HG02884 (cell line): ENCODE data around the gene SIM2.

ENCODE experiments used
- ATAC-seq: cut with Tn5 transposase; IDR thresholded peaks from one replicate; pipeline ENCODE4 v1.9.1; 2021; ENCODE audit warnings: mild to moderate bottlenecking, moderate library complexity; ENCODE audit not compliant: unreplicated experiment

Gene SIM2

DNA sequence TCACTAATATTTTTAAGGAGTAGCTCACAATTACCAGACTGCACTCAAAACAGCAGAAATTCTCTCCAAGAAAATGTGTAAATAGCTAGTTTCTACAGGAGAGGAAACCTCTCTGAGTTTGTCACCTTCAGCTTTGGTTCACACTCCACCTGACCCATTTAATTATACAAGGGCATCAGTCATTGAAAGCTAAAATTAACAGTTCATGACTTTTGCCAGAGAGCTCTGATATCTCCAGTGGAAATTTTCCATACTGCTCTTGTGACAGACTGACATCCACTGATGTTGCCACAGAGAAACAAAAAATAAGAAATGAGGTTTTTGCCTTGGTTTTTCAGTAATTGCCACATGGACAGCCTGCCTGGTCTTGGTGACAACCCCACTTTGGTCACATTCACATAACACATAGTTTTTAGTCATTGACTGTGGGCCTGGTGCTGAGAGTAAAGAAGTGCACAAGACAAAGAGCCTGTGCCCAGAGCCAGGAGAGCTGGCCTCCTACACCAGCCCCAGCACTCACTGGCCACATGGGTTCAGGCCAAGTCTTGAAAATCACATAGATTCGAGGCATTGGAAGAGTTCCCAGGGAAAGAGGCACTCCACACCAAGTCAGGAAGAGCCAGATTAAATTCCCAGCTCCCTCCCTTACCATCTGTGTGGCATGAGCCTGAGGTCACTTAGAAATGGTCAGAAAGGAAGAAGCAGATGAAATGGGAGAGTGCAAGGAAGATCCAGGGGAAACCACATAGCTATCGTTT lies 13.8 kb upstream of the SIM2 start:
- no peak for ATAC-seq

DNA sequence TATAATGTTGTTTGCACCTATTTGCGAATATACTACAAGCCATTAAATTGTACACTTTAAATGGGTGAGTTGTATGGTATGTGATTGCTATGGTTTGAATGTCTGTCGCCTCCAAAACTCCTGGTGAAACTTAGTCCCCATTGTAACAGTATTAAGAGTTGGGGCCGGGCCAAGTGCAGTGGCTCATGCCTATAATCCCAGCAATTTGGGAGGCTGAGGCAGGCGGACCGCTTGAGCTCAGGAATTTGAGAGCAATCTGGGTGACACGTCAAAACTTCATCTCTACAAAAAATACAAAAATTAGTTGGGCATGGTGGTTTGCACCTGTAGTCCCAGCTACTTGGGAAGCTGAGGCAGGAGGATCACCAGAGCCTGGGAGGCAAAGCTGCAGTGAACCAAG lies 12.0 kb upstream of the SIM2 start:
- ATAC-seq: no peak

DNA sequence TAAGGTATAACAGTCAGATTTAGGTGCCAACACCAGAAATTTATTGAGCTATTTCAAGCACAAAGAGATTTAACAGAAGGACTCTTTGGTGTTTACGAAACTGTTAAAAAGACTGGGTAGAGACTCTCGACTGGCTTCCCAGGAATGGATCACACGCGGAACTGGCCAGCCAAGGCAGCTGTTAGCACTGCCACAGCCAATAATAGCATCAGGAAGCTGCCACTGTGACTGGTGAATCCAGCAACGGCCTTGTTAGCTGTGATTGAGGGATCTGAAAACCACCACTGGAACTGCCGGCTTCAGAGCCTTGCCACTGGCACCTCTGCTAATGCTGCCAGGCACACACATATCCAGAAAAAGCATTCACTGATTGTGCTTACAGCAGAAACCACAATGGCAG lies 10.6 kb upstream of the SIM2 start:
- no peak for ATAC-seq

DNA sequence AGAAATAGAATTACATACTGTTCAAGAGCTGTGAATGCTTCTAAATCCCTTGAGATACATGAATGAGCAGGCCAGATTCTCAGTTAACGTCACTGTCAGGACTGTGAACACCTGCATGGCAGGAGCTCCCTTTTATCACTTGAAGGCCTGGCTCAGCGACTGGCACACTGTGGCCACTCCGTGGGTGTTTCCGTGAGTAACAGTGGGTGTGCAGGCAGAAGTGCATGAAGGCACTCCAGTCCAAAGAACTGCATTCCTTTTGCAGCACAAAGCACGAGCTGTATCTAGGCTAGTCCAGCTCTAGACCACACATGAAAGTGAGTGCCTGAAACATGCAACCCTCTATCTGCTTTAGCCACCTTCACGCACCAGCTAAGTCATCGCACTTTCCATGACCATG lies 9.6 kb upstream of the SIM2 start:
- ATAC-seq: no peak

DNA sequence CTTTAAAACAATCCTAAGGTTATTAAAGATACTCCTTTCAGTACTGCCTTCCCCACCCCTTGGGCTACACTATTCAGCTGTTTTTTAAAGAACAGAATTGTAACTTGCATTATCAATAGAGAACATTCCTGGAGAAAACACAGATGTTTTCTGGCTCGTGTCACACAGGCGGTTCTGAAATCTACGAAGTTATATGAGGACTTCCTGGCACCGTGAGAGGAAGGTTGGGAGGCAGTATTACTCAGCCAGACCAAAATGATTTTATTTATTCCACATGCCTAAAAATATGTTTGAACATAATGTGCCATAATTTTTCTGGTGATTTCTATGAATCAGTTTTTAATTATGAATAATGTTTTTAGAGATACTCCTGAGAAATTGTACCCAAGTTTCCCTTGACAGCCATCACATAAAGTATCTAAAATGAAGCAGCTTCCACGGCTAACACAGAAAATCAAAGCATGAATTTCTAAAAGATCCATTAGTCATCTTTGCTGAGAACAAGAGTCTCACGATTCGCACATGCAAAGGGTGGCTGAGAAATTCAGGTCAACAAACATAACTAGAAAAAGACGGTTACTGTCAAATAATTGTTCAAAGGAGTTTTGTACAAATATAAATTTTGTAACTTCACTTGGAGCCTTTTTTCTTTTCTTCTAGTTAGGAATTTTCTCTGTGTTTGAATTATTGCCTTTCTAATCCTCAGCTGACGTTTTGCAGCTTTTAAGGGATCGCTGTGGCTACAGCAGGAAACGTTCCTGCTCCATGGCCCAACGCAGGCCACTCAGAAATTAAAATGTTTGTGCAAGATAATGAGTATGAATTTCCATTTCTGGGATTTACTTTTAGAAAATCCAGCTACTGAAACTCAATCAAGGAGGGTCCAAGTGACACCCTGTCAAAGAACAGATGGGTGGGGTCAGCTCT lies 8.0 kb upstream of the SIM2 start:
- ATAC-seq: no peak

DNA sequence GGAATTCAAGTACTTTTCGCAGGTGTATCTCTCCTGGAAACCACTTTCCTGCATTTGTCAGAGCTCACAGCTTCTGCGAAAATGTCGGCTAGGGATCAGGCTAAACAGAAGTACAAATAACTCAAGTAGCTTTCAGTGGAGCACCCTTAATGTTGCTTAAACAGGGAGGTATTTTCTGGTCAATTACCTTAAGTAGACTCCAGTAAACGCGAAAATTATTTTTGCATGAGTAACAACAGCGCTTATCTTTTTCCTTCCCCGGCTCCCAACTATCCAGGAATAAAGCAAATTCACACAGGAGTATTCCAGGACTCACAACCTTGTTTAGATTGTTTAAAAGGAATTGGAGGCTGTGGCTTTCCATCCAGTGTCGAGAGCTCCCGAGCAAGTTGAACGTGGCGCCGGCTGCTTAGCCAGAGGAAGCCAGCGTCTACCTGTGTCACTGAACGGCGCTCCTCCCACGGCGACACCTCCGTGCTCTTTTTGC lies 7.3 kb upstream of the SIM2 start:
- no peak for ATAC-seq

DNA sequence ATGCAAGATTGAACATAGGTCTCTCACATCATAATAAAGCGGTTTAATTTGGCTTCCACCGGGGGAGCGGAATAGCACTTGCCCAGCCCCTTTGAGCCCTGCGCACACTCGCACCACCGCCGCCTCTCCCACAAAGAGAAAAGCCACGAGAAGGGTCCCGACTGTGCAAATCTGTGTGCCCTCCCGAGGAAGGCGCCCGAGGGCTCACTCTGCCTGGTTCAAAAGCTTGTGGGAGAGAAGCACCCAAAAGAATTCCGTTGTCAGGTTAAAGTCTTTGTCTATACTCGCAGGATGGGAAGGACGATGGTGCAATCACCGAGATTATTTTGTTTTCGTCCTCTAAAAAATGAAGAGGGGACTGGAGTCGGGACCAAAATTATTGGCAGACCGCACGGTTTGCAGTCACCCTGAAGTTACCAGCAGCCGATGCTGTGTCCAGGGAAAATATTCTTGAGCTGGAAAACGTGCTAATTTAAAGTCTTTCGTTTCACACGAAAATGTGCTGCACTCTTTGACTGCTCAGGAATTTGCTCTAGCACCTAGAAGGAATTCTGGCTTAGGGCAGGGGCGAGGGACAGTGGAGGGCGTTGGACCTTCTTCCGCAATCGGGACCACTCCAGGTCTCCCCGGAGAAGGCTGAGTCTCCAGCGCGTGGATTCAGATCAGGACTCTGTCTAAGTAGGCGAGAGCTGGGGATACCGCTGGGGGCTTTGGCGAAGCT lies 6.6 kb upstream of the SIM2 start:
- no peak for ATAC-seq

DNA sequence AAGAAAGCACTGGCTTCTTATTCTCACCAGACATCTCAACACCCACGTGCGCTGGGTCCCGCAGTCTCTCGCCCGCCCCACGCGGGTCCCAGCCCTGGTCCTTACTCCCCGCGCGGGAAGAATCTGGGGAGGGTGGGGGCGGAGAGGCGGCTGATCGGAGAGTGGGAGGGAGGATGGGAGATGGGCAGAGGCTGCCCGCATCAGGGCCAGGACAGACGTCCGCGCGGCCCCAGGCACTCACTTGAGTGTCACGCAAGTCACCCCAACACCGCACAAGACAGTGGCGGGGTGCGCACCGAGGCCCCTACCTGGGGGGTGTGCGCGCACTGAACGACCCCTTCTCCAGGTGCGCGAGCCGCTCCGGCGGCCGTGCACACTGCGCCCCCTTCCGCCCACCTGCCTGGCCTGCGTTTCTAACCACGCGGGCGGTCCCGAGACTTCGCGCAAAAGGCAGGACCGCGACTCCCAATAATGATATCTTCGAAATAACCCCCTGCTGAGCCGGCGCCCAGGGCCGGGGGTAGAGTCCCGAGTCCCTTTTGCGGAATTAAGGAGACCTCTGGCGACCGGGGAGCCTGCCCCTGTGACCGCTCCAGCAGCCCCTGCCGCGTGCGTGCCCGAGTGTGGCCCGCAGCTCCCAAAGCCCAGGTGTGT lies 6.0 kb upstream of the SIM2 start:
- no peak for ATAC-seq

DNA sequence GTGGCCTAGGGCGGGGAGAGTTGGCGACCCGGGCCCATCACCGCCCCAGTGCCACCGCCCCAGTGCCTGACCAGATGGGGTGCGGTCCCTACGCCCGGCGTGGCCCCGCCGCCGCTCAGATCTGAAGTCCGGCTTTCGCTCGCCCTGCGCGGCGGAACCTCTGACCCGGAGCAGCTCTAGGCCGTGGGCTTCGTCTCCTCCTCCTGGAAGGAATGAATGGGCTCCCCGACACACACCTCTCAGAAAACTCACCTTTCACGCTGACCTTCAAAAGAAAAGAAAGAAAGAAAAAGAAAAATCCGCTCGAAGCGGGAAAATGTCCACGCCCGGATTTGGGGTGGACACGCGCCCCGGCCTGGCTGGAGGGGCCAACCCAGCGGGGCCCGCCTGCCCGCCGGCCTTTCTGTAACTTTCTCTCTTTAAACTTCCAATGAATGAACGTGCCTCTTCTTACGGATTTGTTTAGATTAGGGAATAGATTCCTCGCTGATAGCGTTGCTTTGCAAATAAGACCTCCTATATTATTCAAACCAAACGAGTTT lies 5.4 kb upstream of the SIM2 start:
- no peak for ATAC-seq

DNA sequence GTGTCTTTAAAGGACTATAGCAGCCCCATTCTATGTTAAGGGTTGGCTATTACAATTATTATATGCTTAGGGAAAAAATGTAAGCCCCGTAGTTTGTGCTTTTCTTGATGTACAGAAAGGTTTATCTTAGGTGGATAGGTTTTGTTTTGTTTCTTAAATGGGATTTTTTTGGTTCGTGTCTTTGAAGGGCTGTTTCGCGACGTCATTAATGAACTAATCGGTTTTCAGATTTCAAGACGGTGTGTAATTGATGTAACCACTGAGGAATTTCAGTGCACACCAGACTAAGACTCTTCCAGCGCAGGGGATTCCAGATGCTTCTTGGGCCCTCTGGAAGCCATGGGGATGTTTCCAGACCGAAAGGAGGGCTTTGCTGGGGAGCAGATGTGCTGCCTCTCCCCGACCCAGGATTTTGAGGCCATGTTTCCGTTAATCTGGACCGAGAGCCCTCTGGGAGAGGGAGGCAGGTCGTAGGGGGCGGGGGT lies 4.8 kb upstream of the SIM2 start:
- no peak for ATAC-seq

DNA sequence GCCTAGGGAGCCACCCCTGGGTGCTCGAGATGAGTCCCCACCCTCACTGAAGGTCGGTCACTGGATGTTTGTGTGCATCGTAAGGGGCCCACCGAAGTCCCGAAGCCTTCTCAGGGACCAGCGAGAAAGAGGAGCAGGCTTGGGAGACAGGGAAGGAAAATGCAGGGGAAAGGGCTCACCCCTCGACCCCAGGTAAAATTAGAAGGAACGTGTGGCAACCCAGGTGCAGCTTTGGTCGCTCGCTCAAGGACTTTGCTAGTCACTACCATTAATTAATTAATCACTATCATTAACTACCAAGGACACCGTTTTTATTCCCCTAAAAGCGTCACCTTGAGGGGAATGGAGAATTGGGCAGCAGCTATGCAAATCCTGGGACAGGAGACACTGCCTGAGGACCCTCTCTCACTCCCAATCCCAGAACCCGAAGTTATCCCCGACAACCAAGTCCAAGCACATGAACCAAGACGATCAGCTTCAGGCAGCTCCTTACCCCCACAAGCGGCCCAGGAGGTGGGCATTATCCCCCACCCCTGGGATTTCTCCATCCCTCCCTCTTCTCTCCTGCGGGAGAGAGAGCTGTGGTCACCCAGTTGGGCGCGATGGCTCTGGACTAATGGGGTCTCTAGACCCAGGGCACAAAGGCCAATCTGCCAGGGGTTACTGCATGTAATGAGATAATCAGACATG lies 4.2 kb upstream of the SIM2 start:
- ATAC-seq: no peak

DNA sequence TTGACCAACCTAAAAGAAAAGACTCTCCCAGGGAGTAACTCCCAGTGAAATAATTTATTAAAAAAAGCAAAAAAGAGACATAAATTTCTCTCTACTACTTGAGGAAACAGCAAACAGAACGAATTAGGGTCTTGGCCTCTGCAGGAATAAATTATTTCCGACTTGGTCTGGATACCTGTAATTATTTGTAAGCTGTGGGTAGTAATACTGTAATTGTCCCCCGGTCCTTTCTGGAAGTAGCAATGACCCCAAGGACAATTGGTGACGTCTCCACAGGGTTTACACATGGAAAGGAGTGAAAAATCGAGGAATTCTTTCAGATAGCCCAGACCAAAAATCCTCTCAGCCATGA lies 3.7 kb upstream of the SIM2 start:
- no peak for ATAC-seq

DNA sequence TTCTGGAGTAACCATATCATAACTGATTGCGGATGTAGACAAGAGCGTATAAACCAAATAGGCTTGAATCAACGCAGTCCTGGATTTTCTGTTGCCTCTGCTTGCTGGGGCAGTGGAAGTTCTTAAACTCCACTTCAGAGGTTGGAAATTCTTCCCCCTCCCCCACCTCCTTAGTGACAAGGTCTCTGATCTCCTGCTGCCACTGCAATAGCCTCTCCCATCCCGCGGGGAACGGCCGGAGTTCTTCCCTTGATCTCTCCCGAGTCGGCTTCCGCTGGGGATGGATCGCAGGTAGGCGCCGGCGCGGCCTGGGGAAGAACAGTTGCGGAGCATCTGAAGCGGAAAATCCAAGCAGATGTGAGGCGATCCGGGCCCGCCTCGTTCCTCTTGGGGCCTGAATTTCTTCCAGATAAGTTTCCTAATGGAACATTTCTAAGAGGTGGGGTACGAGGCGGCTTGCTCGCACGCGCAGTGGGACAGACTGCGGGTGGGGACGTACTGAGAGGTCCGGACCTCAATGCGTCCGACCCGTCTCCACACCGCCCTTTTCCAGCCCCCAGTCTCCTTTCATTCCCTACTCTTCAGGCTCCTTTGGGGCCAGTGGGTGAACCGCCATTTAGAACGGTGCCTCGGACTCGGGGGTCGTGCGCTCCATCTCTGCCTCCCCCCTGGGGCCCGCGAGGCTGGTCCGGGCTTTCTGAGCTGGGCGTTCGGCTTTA lies 3.1 kb upstream of the SIM2 start:
- no peak for ATAC-seq

DNA sequence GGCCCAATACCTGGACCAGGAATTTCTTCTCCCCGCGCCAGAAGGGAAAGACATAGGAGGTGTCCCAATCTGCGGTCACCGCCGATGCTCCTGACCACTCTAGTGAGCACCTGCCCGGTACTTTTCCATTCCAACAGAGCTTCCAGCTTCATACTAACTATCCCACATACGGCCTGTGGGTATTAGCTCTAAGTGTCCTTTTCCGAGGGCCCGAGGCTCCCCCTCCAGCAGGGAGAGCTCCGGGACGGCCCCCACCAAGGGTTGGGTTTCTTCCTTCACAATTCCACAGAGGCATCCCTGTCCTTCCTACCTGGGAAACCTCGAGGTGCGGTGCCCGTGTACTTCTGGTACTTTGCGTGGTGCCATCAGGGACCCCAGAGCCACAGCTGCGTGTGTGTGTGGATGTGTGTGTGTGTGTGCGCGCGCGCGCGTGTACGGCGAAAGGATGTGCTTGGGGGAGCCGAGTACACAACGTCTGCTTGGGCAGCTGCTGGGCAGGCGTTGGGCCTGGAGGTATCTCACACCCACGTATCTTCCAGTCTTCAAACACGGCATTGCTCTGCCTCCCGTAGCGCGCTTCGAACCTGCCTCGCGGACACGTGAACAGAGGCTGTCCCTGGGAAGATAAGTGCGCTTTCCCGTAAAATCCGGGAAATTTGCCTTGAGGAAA lies 2.4 kb upstream of the SIM2 start:
- ATAC-seq: no peak

DNA sequence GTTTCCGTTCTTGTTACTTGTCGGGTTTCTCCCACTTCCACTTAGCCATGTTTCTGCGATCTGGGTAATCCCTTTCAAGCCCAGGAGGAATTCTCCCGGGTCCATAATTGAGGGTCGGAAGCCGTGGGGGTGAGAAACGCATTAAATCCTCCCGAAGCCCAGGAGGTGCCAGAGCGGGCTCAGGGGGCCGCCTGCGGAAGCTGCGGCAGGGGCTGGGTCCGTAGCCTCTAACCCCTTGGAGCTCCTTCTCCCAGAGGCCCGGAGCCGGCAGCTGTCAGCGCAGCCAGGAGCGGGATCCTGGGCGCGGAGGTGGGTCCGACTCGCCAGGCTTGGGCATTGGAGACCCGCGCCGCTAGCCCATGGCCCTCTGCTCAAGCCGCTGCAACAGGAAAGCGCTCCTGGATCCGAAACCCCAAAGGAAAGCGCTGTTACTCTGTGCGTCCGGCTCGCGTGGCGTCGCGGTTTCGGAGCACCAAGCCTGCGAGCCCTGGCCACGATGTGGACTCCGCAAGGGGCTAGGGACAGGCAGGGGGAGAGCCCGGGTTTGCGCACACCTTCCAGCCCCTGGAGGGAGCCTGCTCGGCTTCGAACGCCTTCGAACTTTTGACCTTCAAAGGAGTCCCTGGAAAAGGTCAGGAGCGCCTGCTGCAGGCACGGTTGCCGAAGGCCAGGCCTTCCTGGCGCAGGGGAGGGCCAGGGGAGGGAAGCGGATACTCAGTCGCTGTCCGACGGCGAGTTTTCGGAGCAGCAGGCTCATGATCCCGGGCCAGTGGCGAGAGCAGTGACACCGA lies 1.7 kb upstream of the SIM2 start:
- no peak for ATAC-seq

DNA sequence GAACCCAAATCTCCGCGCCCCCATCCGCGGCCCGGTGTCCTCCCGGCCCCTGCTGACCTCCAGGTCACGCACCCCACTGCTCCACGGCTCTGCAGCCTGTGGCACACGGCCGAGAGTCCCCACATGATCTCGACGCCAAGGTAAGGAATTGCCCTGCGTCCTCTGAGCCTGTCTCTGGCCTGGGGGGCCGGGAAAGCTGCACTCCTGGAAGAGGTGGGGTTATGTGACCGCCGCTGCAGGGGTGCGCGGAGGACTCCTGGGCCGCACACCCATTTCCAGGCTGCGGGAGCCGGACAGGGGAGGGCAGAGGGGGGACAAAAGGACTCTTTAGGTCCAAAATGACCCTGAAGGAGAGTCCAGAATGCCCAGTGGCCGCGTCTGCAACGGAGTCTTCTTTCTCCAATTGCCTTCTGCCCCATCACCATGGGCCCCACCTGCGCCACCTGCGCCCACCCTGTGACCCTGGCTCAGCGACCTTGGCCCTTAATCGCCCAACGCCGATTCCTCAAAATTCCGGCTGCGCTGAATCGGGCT lies 997 bp upstream of the SIM2 start:
- no peak for ATAC-seq

DNA sequence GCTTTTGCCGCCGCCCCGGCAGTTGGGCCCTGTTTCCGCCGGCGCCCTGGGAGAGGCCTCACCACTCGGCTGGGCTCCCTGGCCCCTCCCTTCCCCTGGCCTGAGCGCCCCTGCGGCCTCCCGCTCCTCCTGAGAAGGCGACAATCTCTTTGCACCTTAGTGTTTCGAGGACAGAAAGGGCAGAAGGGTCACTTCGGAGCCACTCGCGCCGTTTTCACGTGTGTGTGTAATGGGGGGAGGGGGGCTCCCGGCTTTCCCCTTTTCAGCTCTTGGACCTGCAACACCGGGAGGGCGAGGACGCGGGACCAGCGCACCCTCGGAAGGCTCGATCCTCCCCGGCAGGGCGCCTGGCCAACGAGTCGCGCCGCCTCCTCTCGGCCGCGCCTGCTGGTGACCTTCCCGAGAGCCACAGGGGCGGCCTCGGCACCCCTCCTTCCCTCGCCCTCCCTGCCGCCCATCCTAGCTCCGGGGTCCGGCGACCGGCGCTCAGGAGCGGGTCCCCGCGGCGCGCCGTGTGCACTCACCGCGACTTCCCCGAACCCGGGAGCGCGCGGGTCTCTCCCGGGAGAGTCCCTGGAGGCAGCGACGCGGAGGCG lies 432 bp upstream of the SIM2 start:
- no peak for ATAC-seq
